ENCODE measurements around the gene ANKS6. TPM values are rescaled to one million over a fixed set of nuclear protein-coding genes. Genes with fewer than 3 reads are reported as not detected.
A peak's percentile ranks its signal among the peaks of the same experiment; 100 is the strongest.

ANKS6 gene
- total RNA-seq, 1 experiment from 2014 or later: 16.4 TPM

GRCh38 chr9:98822661-98823060, 26.3 kb upstream of the ANKS6 start:
- in situ Hi-C loops (cut with HindIII; ENCODE audit: low pct_unique_long_range_greater_than_20kb, low sequenced_read_pairs): no loop called here
- DNase-seq (ENCODE audit: low read depth, low spot score): no peak

- in situ Hi-C loops (cut with HindIII; ENCODE audit: low pct_unique_long_range_greater_than_20kb, low sequenced_read_pairs): no loop called here
- no peak for DNase-seq (ENCODE audit: low read depth, low spot score)
Observed at GRCh38 chr9:98821831-98822230, 25.5 kb upstream of the ANKS6 start.

- in situ Hi-C loops (cut with HindIII; ENCODE audit: low pct_unique_long_range_greater_than_20kb, low sequenced_read_pairs): no loop called here
Observed at GRCh38 chr9:98819231-98819630, 22.9 kb upstream of the ANKS6 start.

GRCh38 chr9:98818764-98819163, 22.4 kb upstream of the ANKS6 start:
- DNase-seq (ENCODE audit: low read depth, low spot score): no peak
- in situ Hi-C loops (cut with HindIII; ENCODE audit: low pct_unique_long_range_greater_than_20kb, low sequenced_read_pairs): no loop called here

More at GRCh38 chr9:98819231-98819630, 22.9 kb upstream of the ANKS6 start:
- DNase-seq (ENCODE audit: low read depth, low spot score): no peak

DNA sequence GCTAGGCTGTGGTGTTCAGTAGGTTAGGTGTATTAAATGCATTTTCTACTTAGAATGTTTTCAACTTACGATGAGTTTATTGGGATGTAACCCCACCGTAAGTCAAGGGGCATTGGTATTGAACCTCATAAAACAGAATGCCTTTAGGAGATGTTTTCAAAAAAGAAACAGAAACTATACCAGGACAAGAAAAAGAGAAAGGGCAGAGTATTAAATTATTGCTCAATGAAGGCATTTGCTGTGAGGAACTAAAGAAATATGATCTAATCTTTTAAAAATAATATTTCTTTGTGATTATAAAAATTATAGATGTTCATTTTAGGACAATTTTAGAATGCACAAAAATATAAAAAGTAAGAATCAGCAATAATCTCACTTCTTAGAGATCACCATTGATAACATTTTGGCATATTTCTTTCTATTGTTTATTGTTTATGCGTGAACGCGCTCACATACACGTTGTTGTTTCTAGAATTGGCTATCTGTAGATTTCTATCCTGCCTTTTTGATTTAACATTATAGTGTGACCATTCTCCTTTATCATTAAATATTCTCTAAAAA, 19.1 kb upstream of the ANKS6 start:
- in situ Hi-C loops (cut with HindIII; ENCODE audit: low pct_unique_long_range_greater_than_20kb, low sequenced_read_pairs): no loop called here
- no peak for DNase-seq (ENCODE audit: low read depth, low spot score)

DNA sequence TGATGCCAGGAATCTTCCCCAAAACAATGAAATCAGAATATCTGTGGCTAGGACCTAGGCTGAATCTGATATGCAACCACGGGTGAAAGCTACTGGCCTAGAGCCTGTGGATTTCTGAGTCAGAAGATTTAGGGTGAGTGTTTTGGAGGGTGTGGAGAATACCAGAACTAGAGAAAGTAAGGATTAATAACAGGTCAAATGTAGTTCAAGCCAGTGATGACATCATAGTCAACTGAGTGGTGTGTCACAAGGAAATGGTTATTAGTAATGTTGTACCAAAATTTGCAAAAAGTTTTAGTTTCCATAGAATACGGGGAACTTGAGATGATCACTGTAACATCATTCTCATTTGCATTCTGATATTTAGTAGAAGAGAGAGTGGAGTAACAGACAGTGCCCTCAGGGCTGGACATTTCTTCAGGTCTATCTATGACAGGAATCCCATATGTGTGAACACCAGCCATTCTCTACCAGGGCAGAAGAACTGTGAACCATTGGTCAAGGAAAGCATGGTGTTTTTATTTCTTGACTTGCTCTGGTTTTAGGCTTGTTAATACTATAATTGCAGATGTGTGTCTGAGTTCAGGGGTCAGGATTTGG, 14.8 kb upstream of the ANKS6 start:
- DNase-seq (ENCODE audit: low read depth, low spot score): no peak
- in situ Hi-C loops (cut with HindIII; ENCODE audit: low pct_unique_long_range_greater_than_20kb, low sequenced_read_pairs): no loop called here

GRCh38 chr9:98810102-98810842, 13.9 kb upstream of the ANKS6 start:
- DNase-seq (ENCODE audit: low read depth, low spot score): no peak
- in situ Hi-C loops (cut with HindIII; ENCODE audit: low pct_unique_long_range_greater_than_20kb, low sequenced_read_pairs): no loop called here

- in situ Hi-C loops (cut with HindIII; ENCODE audit: low pct_unique_long_range_greater_than_20kb, low sequenced_read_pairs): no loop called here
- no peak for DNase-seq (ENCODE audit: low read depth, low spot score)
Observed at GRCh38 chr9:98809311-98810101, 13.2 kb upstream of the ANKS6 start.

GRCh38 chr9:98808875-98809274, 12.5 kb upstream of the ANKS6 start:
- in situ Hi-C loops (cut with HindIII; ENCODE audit: low pct_unique_long_range_greater_than_20kb, low sequenced_read_pairs): no loop called here
- DNase-seq (ENCODE audit: low read depth, low spot score): no peak

- DNase-seq (ENCODE audit: low read depth, low spot score): peak; percentile 17
- in situ Hi-C loops (cut with HindIII; ENCODE audit: low pct_unique_long_range_greater_than_20kb, low sequenced_read_pairs): no loop called here
Observed at GRCh38 chr9:98808411-98808815, 12.1 kb upstream of the ANKS6 start.

DNA sequence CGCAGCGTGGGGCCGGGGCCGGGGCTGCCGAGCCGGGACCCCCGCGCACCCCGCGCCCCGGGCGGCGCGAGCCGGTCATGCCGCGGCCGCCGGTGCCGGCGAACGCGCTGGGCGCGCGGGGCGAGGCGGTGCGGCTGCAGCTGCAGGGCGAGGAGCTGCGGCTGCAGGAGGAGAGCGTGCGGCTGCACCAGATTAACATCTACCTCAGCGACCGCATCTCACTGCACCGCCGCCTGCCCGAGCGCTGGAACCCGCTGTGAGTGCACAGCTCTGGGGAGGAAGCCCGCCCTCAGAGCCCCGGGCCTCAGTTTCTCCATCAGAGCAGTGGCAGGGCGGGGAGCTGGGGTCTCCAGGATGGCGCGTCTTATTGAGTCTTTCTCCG, 11.4 kb upstream of the ANKS6 start:
- in situ Hi-C loops (cut with HindIII; ENCODE audit: low pct_unique_long_range_greater_than_20kb, low sequenced_read_pairs): no loop called here
- no peak for DNase-seq (ENCODE audit: low read depth, low spot score)

DNA sequence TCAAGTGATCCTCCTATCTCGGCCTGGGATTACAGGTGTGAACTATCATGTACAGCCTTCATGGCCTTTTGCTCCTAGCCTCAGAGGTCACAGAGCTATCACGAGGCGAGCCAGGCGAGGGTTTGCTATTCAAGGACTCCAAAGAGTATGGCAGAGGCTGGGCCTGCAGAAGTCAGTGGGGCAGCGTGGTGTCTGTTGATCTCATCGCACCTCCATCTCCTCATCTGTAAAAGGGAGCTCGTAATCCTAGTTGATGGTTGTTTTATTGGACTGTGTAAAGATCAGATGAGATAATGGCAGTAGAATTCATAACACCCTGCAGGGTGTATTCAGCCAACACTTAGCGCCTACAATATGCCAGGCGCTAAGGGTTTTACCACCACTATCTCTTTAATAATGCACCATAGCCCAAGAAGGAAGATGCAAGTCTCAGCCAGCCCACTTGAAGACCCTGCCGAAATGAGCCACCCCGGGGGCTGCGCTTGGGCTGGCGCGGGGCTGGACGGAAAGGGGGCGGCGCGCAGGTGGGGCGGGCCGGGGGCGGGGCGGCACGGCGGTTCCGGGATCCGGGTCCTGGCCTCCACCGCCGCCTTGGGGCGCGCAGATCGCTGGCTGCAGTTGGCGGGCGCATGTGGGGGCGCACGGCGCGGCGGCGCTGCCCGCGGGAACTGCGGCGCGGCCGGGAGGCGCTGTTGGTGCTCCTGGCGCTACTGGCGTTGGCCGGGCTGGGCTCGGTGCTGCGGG, 10.9 kb upstream of the ANKS6 start, which contains the start of gene GALNT12:
Gene GALNT12, plus strand, starts transcription at position 601 of the 744 bp plus-strand sequence. Its CDS starts 29 bp downstream, at position 630.
- peak; percentile 34 for DNase-seq (ENCODE audit: low read depth, low spot score)
- in situ Hi-C loops (cut with HindIII; ENCODE audit: low pct_unique_long_range_greater_than_20kb, low sequenced_read_pairs): no loop called here

DNA sequence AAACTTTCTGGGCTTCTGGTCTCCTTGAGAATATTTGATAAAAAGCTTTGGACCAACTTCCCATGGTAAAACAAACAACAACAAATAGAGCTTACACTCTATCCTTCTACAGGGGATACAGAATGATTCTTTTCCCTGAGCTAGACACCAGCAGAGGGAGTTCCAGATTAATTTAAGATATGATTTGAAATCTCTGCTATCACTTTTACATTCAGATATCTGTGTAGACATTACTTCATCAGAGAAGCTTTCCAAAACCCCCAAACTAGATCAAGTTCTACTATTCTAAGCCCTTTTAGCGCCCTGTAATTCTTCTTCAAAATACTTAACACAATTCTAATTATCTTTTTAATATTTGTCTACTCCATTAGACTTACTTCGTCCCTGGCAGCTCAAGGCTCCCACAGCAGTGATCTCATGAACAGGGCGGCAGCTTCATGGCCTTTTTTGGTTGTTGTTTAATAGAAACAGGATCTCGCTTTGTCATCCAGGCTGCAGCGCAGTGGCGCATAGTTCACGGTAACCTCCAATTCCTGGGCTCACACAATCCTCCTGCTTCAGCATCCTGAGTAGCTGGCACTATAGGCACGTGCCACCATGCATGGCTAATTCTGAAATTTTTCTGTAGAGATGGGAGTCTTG, 10.2 kb upstream of the ANKS6 start:
- peak; percentile 38 for DNase-seq (ENCODE audit: low read depth, low spot score)
- in situ Hi-C loops (cut with HindIII; ENCODE audit: low pct_unique_long_range_greater_than_20kb, low sequenced_read_pairs): no loop called here

DNA sequence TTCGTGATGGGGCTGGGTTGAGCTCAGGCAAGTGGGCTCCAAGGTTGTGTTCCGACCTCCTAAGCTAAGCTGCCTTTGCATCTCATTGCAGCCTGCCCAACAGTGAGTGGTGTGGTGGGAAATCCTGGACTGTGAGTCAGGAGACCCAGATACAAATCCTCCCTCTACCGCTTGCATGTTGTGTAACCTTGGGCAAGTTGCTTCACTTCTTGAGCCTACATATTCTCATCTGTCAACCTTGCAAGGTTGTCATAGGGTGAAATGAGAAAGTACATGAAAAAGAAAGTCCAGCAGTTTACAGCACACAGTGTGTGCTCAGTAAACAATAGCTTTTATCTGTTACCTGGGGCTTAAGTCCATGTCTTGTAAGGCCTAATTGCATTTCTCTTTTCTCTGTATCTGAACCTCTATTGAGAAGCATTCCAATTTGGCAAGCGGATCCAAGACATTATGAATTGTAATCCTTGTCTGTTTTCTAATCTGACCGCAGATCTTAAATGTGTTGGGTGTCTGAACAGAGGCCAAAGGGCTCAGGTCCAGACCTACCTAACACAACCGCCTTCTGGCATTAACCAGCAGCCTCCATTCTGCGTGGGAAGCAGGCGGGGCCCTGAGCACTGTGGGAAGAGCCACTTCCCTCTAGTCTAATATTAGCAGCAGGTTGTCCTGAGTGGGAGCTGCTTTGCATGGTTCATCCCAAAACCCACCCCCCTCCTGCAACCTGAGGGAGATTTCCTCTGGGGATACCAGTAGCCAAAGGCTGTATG, 9.3 kb upstream of the ANKS6 start:
- in situ Hi-C loops (cut with HindIII; ENCODE audit: low pct_unique_long_range_greater_than_20kb, low sequenced_read_pairs): no loop called here
- DNase-seq (ENCODE audit: low read depth, low spot score): no peak

DNA sequence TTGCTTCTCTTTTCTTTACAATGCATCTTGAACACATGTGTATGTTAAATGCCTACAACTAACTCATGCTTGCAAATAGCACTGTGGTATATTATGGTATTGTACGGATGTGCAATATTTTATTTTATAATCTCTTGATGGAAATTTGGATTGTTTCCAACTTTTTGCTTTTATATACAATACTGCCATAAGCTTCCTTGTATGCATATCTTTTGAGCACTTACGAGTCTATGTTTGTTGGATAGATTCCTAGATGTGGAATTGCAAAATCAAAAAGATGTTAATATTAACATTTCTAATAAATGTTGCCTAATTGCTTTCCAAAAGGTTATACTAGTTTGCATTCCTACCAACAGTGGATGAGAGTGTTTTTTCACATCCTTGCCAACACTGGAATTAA, 7.7 kb upstream of the ANKS6 start:
- no peak for DNase-seq (ENCODE audit: low read depth, low spot score)
- in situ Hi-C loops (cut with HindIII; ENCODE audit: low pct_unique_long_range_greater_than_20kb, low sequenced_read_pairs): no loop called here

DNA sequence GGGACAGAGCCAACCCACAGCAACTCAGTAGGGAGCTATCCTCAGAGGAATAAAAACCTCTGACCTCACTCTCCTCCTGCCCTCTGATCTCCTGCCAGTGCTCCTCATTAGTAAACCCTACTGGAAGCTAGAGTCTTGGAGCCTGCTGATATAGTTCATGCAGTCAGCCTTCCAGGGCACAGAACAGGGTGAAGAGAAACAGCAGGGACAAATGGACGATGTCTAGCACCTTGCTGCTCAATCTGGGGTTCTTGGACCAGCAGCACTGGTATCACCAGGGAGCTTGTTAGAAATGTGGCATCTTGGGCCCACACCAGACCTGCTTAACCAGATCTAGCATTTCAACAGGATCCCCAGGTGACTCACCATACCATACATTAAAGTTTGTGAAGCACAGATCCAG, 5.6 kb upstream of the ANKS6 start:
- in situ Hi-C loops (cut with HindIII; ENCODE audit: low pct_unique_long_range_greater_than_20kb, low sequenced_read_pairs): no loop called here
- DNase-seq (ENCODE audit: low read depth, low spot score): no peak

DNA sequence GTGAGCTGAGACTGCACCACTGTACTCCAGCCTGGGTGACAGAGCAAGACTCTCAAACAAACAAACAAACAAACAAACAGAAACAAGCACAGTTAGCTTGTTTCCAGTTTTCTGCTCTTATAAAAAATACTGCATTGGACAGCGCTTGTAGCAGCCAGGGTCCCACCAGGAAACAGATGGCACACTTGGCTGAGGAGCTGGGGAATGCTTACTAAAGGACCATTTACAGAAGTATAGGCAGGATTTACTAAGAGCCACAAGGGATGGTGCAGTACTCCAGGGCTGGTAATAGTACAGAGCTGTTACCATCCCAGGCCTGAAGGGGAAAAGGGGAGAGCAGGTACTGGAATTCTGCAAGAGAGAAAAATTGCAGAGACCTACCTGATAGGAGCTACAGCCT, 5.2 kb upstream of the ANKS6 start:
- no peak for DNase-seq (ENCODE audit: low read depth, low spot score)
- in situ Hi-C loops (cut with HindIII; ENCODE audit: low pct_unique_long_range_greater_than_20kb, low sequenced_read_pairs): no loop called here

Data from SK-MEL-5 (cell line).